Chondrocyte (in vitro differentiated cells): ENCODE measurements around the gene OTUD4. TPM values are rescaled to one million over a fixed set of nuclear protein-coding genes. Genes with fewer than 3 reads are reported as not detected.

ENCODE experiments used
- DNase-seq: peaks from one replicate; pipeline ENCODE4 v3.0.0; 2021; ENCODE audit warnings: mixed read lengths, low spot score
- H3K27ac Mint-ChIP-seq: one replicate; pipeline ENCODE4 v1.8.0; 2021; ENCODE audit warnings: mild to moderate bottlenecking, moderate library complexity, mixed read lengths; ENCODE audit not compliant: unreplicated experiment
- H3K27me3 Mint-ChIP-seq: 2 replicates; pipeline ENCODE4 v1.8.0; 2021; ENCODE audit warnings: low read depth, mixed read lengths
- H3K36me3 Mint-ChIP-seq: 2 replicates; pipeline ENCODE4 v1.8.0; 2021; ENCODE audit warnings: low read depth, mixed read lengths
- H3K4me1 Mint-ChIP-seq: 2 replicates; pipeline ENCODE4 v1.8.0; 2021; ENCODE audit warnings: low read depth, mild to moderate bottlenecking, mixed read lengths
- H3K4me3 Mint-ChIP-seq: one replicate; pipeline ENCODE4 v1.8.0; 2021; ENCODE audit warnings: mild to moderate bottlenecking, moderate library complexity, mixed read lengths; ENCODE audit not compliant: unreplicated experiment
- H3K9me3 Mint-ChIP-seq: 2 replicates; pipeline ENCODE4 v1.8.0; 2021; ENCODE audit warnings: low read depth, mixed read lengths
- CTCF ChIP-seq: fragments of 200-600 bp; sonication (generic); IDR thresholded peaks from 2 replicates; pipeline ENCODE4 v1.5.0; 2021; ENCODE audit warnings: antibody characterized with exemption, mild to moderate bottlenecking, moderate library complexity
- total RNA-seq: library from RNA; stranded (reverse); gene quantifications from 3 replicates; pipeline ENCODE4 v1.2.1, GENCODE V29; 2021

OTUD4 gene
- total RNA-seq, 1 donor from 2014 or later, result 27.7 TPM

GRCh38 chr4:145099653-145100052 is 80.7 kb downstream of the OTUD4 start:
- peaks cover 7% of the 10 kb centered on the region for H3K36me3 Mint-ChIP-seq
- peak overlapping the region; percentile 99 for H3K27ac Mint-ChIP-seq
- H3K4me1 Mint-ChIP-seq, result peaks cover 37% of the 10 kb centered on the region
- H3K4me3 Mint-ChIP-seq, result peak overlapping the region; percentile 89
- TF ChIP-seq CTCF, result no peak
- no peaks in the 10 kb centered on the region for H3K27me3 Mint-ChIP-seq
- peaks cover 5% of the 10 kb centered on the region for H3K9me3 Mint-ChIP-seq
- DNase-seq, result no peak

- peaks cover 15% of the 10 kb centered on the region for H3K9me3 Mint-ChIP-seq
- no peaks in the 10 kb centered on the region for H3K27me3 Mint-ChIP-seq
- H3K4me3 Mint-ChIP-seq, result peak overlapping the region; percentile 89
- peaks cover 17% of the 10 kb centered on the region for H3K36me3 Mint-ChIP-seq
- no peak for TF ChIP-seq CTCF
- peak overlapping the region; percentile 99 for H3K27ac Mint-ChIP-seq
- no peak for DNase-seq
- H3K4me1 Mint-ChIP-seq, result peaks cover 39% of the 10 kb centered on the region
These were observed 81.7 kb downstream of the OTUD4 start for GRCh38 chr4:145098675-145099037.

GRCh38 chr4:145097821-145098674 is 82.3 kb downstream of the OTUD4 start, which contains the start of the genes ABCE1 and ANAPC10:
Gene ABCE1 (plus strand): TSS chr4:145098311. CDS start chr4:145104413, 6,102 bp downstream.
Gene ANAPC10 (minus strand): TSS chr4:145098196. CDS start chr4:145096099, 2,097 bp downstream.
- peaks cover 23% of the 10 kb centered on the region for H3K36me3 Mint-ChIP-seq
- H3K9me3 Mint-ChIP-seq, result peaks cover 22% of the 10 kb centered on the region
- peak within 1 kb of the TSS; percentile 89 for H3K4me3 Mint-ChIP-seq
- TF ChIP-seq CTCF, result peak; percentile 80
- H3K27me3 Mint-ChIP-seq, result no peaks in the 10 kb centered on the region
- peak within 1 kb of the TSS; percentile 99 for H3K27ac Mint-ChIP-seq
- DNase-seq, result peak; percentile 99
- peaks cover 39% of the 10 kb centered on the region for H3K4me1 Mint-ChIP-seq

GRCh38 chr4:145097331-145097820 is 83.0 kb downstream of the OTUD4 start:
- Mint-ChIP-seq H3K27ac (peak overlapping the region; percentile 99), H3K36me3 (peaks cover 28% of the 10 kb centered on the region), H3K27me3 (no peaks in the 10 kb centered on the region), H3K4me1 (peaks cover 39% of the 10 kb centered on the region), H3K9me3 (peaks cover 23% of the 10 kb centered on the region), H3K4me3 (peak overlapping the region; percentile 89)
- TF ChIP-seq CTCF, result no peak
- DNase-seq, result no peak

- H3K36me3 Mint-ChIP-seq, result peaks cover 41% of the 10 kb centered on the region
- no peak for TF ChIP-seq CTCF
- peaks cover 23% of the 10 kb centered on the region for H3K4me1 Mint-ChIP-seq
- no peak overlapping the region for H3K27ac Mint-ChIP-seq
- no peaks in the 10 kb centered on the region for H3K27me3 Mint-ChIP-seq
- DNase-seq, result no peak
- H3K9me3 Mint-ChIP-seq, result peaks cover 23% of the 10 kb centered on the region
- no peak overlapping the region for H3K4me3 Mint-ChIP-seq
These were observed 86.8 kb downstream of the OTUD4 start for GRCh38 chr4:145093638-145094037.
